GM18861 (cell line): ENCODE measurements around the gene FHIP1B.
"Not testable (repeated sequence)": the region's sequence is repeated elsewhere in the genome, so short reads cannot be mapped to it uniquely, and the experiment has no call there.

Source experiments
- ATAC-seq: cut with Tn5 transposase; IDR thresholded peaks from one replicate; pipeline ENCODE4 v1.9.1; 2021; ENCODE audit not compliant: unreplicated experiment

The FHIP1B gene

GRCh38 chr11:6234387-6235107 is at the start of gene FHIP1B:
FHIP1B (minus strand) TSS chr11:6234636; CDS start chr11:6224516, 10,120 bp downstream.
- ATAC-seq: peak; percentile 96

GRCh38 chr11:6283453-6284023 is 49.1 kb upstream of the FHIP1B start:
- no peak for ATAC-seq

GRCh38 chr11:6280809-6281208 is 46.4 kb upstream of the FHIP1B start:
- not testable (repeated sequence) for ATAC-seq

GRCh38 chr11:6273188-6273587 is 38.8 kb upstream of the FHIP1B start:
- ATAC-seq: no peak

GRCh38 chr11:6271598-6271997 is 37.2 kb upstream of the FHIP1B start:
- no peak for ATAC-seq

GRCh38 chr11:6270584-6271246 is 36.3 kb upstream of the FHIP1B start:
- ATAC-seq: no peak

GRCh38 chr11:6269994-6270393 is 35.6 kb upstream of the FHIP1B start:
- no peak for ATAC-seq

- ATAC-seq: no peak
Measured at GRCh38 chr11:6268820-6269219, 34.4 kb upstream of the FHIP1B start.

GRCh38 chr11:6263662-6264061 is 29.2 kb upstream of the FHIP1B start:
- ATAC-seq: no peak

GRCh38 chr11:6260207-6260726 is 25.8 kb upstream of the FHIP1B start:
- no peak for ATAC-seq

GRCh38 chr11:6258571-6259081 is 24.2 kb upstream of the FHIP1B start:
- no peak for ATAC-seq

- no peak for ATAC-seq
Measured at GRCh38 chr11:6258141-6258540, 23.7 kb upstream of the FHIP1B start.

- peak; percentile 68 for ATAC-seq
Measured at GRCh38 chr11:6253197-6253596, 18.8 kb upstream of the FHIP1B start.

- no peak for ATAC-seq
Measured at GRCh38 chr11:6251990-6252473, 17.6 kb upstream of the FHIP1B start.

GRCh38 chr11:6251120-6251733 is 16.8 kb upstream of the FHIP1B start:
- no peak for ATAC-seq

GRCh38 chr11:6249770-6250555 is 15.5 kb upstream of the FHIP1B start:
- ATAC-seq: no peak

- not testable (repeated sequence) for ATAC-seq
Measured at GRCh38 chr11:6248897-6249296, 14.5 kb upstream of the FHIP1B start.

GRCh38 chr11:6248248-6248647 is 13.8 kb upstream of the FHIP1B start:
- ATAC-seq: no peak

GRCh38 chr11:6245536-6245935 is 11.1 kb upstream of the FHIP1B start:
- no peak for ATAC-seq

GRCh38 chr11:6241316-6241715 is 6.9 kb upstream of the FHIP1B start:
- ATAC-seq: no peak
